22Rv1 (cell line): Measurements from ENCODE around the gene HIVEP2.

Experiments used
- CTCF ChIP-seq: fragments of 450-650 bp; IDR thresholded peaks from 2 replicates; pipeline ENCODE4 v1.5.1; 2017; ENCODE audit warnings: mild to moderate bottlenecking
- ZFX ChIP-seq: fragments of 450-650 bp; IDR thresholded peaks from 2 replicates; pipeline ENCODE4 v1.6.1; 2017; ENCODE audit warnings: antibody characterized with exemption, borderline replicate concordance

GRCh38 chr6:142968601-142969000 is 23.6 kb upstream of the HIVEP2 start:
- TF ChIP-seq CTCF (no peak), ZFX (no peak)
